Right atrium auricular region (tissue), 2 donors: ENCODE results near the gene LSP1. TPM values are rescaled to one million over a fixed set of nuclear protein-coding genes. Genes with fewer than 3 reads are reported as not detected.
"Not testable (repeated sequence)": the region's sequence is repeated elsewhere in the genome, so short reads cannot be mapped to it uniquely, and the experiment has no call there.

Experiments used
- DNase-seq: peaks from one replicate; pipeline ENCODE4 v3.0.0-alpha.2; 2019; ENCODE audit warnings: low spot score
- H3K27ac ChIP-seq, 2 donors: fragments of 200-600 bp; sonication (generic); 1 replicate in 1 of 2; 2 replicates in 1 of 2; pipeline ENCODE4 v1.5.1; 2016 to 2019
- H3K27me3 ChIP-seq, 2 donors: fragments of 200-600 bp; sonication (generic); one replicate each; pipeline versions ENCODE4 v1.5.1 to v1.6.0; 2017 to 2019
- H3K36me3 ChIP-seq: fragments of 200-600 bp; sonication (generic); one replicate; pipeline ENCODE4 v1.5.1; 2016
- H3K4me1 ChIP-seq, 2 donors: fragments of 200-600 bp; sonication (generic); one replicate each; pipeline versions ENCODE4 v1.5.1 to v1.6.0; 2017 to 2019
- H3K4me3 ChIP-seq, 2 donors: fragments of 200-600 bp; sonication (generic); 1 replicate in 1 of 2; 2 replicates in 1 of 2; pipeline ENCODE4 v1.5.1; 2017 to 2019; ENCODE audit warnings: mild to moderate bottlenecking in 1 of 2, moderate library complexity in 1 of 2
- H3K9me3 ChIP-seq, 2 donors: fragments of 200-600 bp; sonication (generic); one replicate each; pipeline ENCODE4 v1.5.1; 2019
- CTCF ChIP-seq, 2 donors: fragments of 200-600 bp; sonication (generic); IDR thresholded peaks; one replicate each; pipeline ENCODE4 v1.5.1; 2019; ENCODE audit warnings: antibody characterized with exemption in 2 of 2
- total RNA-seq, 2 donors: library from RNA; depleted of rRNA; stranded (reverse); fragments of >200 nt; gene quantifications; one replicate each; pipeline ENCODE4 v1.1.0, GENCODE V29; 2016

The LSP1 gene
- total RNA-seq, 2 donors from 2014 or later = 7.9 to 12.1 TPM

- no peaks in the 10 kb centered on the region for H3K36me3 ChIP-seq
- no peak for DNase-seq
- H3K4me1 ChIP-seq = peaks cover 0 to 39% of the 10 kb centered on the region in 2 donors
- no peaks in the 10 kb centered on the region for H3K9me3 ChIP-seq
- peak overlapping the region; percentile 35 to 51 for H3K27ac ChIP-seq
- no peak for TF ChIP-seq CTCF (IDR thresholded peaks at IDR 0.05)
- peak overlapping the region; percentile 25 to 47 for H3K4me3 ChIP-seq
- no peaks in the 10 kb centered on the region for H3K27me3 ChIP-seq
Observed at GRCh38 chr11:1870326-1870696, 17.4 kb downstream of the LSP1 start.

DNA sequence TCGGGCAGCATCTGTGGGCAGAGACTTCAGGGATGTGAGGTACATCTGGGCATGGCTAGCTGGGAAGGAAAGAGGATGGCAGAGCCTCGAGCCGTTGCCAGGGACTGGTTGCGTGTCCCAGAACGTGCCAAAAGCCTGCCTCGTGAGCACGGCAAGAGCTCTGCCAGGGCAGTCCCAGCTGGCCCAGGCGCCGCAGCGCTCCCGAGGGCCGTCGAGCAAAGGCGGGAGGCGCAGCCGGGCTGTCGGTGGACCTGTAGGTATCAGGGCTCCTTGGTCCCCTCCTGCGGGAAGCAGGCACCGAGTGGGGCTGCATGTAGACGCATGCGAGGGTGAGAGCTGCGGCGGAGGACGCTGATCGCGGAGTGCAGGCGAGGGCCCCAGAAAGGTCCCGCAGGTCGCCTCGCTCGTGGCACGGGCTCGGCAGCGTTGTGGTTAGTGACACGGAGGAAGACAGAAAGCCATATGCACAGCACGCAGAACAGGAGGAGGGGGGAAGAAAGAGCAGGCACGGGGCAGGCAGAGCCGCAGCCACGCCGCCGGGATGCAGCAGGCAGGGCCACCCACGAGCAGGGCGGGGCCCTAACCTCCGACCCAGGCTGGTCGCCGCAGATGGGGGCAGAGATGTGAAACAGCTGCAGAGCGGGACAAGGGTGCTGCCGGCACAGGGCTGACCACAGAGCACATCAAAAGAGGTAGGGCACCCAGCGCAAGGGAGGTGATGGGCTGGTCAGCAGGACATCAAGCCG, 18.0 kb downstream of the LSP1 start:
- TF ChIP-seq CTCF (IDR thresholded peaks at IDR 0.05) = no peak
- Histone ChIP-seq H3K36me3 (no peaks in the 10 kb centered on the region), H3K9me3 (no peaks in the 10 kb centered on the region), H3K27ac (peak overlapping the region; percentile 35 to 51), H3K27me3 (no peaks in the 10 kb centered on the region), H3K4me3 (peak overlapping the region; percentile 25 to 47), H3K4me1 (peaks cover 0 to 39% of the 10 kb centered on the region in 2 donors)
- no peak for DNase-seq

DNA sequence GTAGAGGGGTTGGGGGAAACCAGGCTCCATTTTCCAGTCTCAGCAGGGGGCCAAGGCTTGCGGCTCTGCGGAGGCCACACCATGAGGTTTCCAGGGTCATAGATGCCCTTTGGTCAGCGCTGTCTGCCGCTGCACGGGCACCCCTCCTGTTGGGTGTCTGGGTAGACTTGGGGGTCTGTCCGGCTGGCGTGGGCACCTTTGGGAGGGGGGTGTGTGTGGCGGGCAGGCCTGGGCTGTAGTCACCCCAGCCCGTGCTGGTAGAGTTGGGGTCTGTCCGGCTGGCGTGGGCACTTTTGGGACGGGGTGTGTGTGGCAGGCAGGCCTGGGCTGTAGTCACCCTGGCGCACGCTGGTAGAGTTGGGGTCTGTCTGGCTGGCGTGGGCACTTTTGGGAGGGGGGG, 18.6 kb downstream of the LSP1 start:
- Histone ChIP-seq H3K4me3 (peak overlapping the region; percentile 14 to 47), H3K27me3 (no peaks in the 10 kb centered on the region), H3K36me3 (no peaks in the 10 kb centered on the region), H3K27ac (peak overlapping the region; percentile 26 to 51), H3K4me1 (peaks cover 0 to 39% of the 10 kb centered on the region in 2 donors), H3K9me3 (no peaks in the 10 kb centered on the region)
- no peak for TF ChIP-seq CTCF (IDR thresholded peaks at IDR 0.05)
- no peak for DNase-seq

GRCh38 chr11:1872267-1872985, 19.5 kb downstream of the LSP1 start:
- H3K27ac ChIP-seq = peak overlapping the region; percentile 26 to 62
- DNase-seq = no peak
- H3K36me3 ChIP-seq = no peaks in the 10 kb centered on the region
- H3K27me3 ChIP-seq = no peaks in the 10 kb centered on the region
- peaks cover 0 to 48% of the 10 kb centered on the region in 2 donors for H3K4me1 ChIP-seq
- TF ChIP-seq CTCF (IDR thresholded peaks at IDR 0.05) = no peak
- H3K4me3 ChIP-seq = peak overlapping the region in 1 of 2 donors; percentile 47
- no peaks in the 10 kb centered on the region for H3K9me3 ChIP-seq

- Histone ChIP-seq H3K27ac (peak overlapping the region; percentile 48 to 62), H3K36me3 (no peaks in the 10 kb centered on the region), H3K4me1 (peaks cover 0 to 48% of the 10 kb centered on the region in 2 donors), H3K27me3 (no peaks in the 10 kb centered on the region), H3K4me3 (peak overlapping the region in 1 of 2 donors; percentile 47), H3K9me3 (no peaks in the 10 kb centered on the region)
- TF ChIP-seq CTCF (IDR thresholded peaks at IDR 0.05) = no peak
- DNase-seq = no peak
Observed at GRCh38 chr11:1873048-1873812, 20.3 kb downstream of the LSP1 start.

- H3K9me3 ChIP-seq, H3K4me3 ChIP-seq, DNase-seq, H3K27me3 ChIP-seq, H3K36me3 ChIP-seq: not testable (repeated sequence)
- Histone ChIP-seq H3K27ac (peak overlapping the region; percentile 48 to 62), H3K4me1 (peaks cover 0 to 49% of the 10 kb centered on the region in 2 donors)
Observed at GRCh38 chr11:1873813-1874150, 20.9 kb downstream of the LSP1 start.

- H3K4me1 ChIP-seq = peaks cover 0 to 52% of the 10 kb centered on the region in 2 donors
- H3K4me3 ChIP-seq, DNase-seq, H3K27me3 ChIP-seq, H3K9me3 ChIP-seq, H3K36me3 ChIP-seq: not testable (repeated sequence)
- H3K27ac ChIP-seq = peak overlapping the region; percentile 73 to 91
Observed at GRCh38 chr11:1874441-1875092, 21.7 kb downstream of the LSP1 start.
